ENCODE results near the gene PLCH2.

- TF ChIP-seq CTCF (conservative IDR thresholded peaks at IDR 0.05 in 1 of 2, IDR thresholded peaks at IDR 0.05 in 1 of 2; ENCODE audit: extremely low read depth in 1 of 2, insufficient read depth in 1 of 2, low read depth in 1 of 2, low read length in 2 of 2) (no peak), EZH2 (IDR thresholded peaks at IDR 0.05; ENCODE audit: borderline replicate concordance, low read length) (no peak)
These were observed 38.1 kb upstream of the PLCH2 start for GRCh38 chr1:2438038-2438437.
